Type B pancreatic cell (in vitro differentiated cells): ENCODE measurements around the gene RANGRF. TPM values are rescaled to one million over a fixed set of nuclear protein-coding genes. Genes with fewer than 3 reads are reported as not detected.

Experiments used
- DNase-seq: peaks from one replicate; pipeline ENCODE4 v3.0.0; 2021; ENCODE audit warnings: mixed read lengths; ENCODE audit not compliant: unreplicated experiment; ENCODE audit errors: extremely low spot score
- H3K27ac Mint-ChIP-seq: 2 replicates; pipeline ENCODE4 v1.8.0; 2021; ENCODE audit warnings: mild to moderate bottlenecking, mixed read lengths
- H3K27me3 Mint-ChIP-seq: 2 replicates; pipeline ENCODE4 v1.8.0; 2021; ENCODE audit warnings: mixed read lengths
- H3K36me3 Mint-ChIP-seq: 2 replicates; pipeline ENCODE4 v1.8.0; 2021; ENCODE audit warnings: mixed read lengths
- H3K4me1 Mint-ChIP-seq: one replicate; pipeline ENCODE4 v1.8.0; 2021; ENCODE audit warnings: mixed read lengths; ENCODE audit not compliant: unreplicated experiment
- H3K4me3 Mint-ChIP-seq: 2 replicates; pipeline ENCODE4 v1.8.0; 2021; ENCODE audit warnings: mild to moderate bottlenecking, mixed read lengths
- H3K9me3 Mint-ChIP-seq: 2 replicates; pipeline ENCODE4 v1.8.0; 2021; ENCODE audit warnings: mixed read lengths
- total RNA-seq: library from RNA; stranded (reverse); gene quantifications from 2 replicates; pipeline ENCODE4 v1.2.1, GENCODE V29; 2021; ENCODE audit warnings: low replicate concordance
- TF ChIP-seq, protein P1 (sequence below): fragments of 200-600 bp; sonication (generic); conservative IDR thresholded peaks from 2 replicates; pipeline ENCODE4 v1.5.0; 2021; ENCODE audit warnings: antibody characterized with exemption, mild to moderate bottlenecking

The RANGRF gene
- total RNA-seq, 1 donor from 2014 or later, result 30.9 TPM

- TF ChIP-seq, protein P1, sequence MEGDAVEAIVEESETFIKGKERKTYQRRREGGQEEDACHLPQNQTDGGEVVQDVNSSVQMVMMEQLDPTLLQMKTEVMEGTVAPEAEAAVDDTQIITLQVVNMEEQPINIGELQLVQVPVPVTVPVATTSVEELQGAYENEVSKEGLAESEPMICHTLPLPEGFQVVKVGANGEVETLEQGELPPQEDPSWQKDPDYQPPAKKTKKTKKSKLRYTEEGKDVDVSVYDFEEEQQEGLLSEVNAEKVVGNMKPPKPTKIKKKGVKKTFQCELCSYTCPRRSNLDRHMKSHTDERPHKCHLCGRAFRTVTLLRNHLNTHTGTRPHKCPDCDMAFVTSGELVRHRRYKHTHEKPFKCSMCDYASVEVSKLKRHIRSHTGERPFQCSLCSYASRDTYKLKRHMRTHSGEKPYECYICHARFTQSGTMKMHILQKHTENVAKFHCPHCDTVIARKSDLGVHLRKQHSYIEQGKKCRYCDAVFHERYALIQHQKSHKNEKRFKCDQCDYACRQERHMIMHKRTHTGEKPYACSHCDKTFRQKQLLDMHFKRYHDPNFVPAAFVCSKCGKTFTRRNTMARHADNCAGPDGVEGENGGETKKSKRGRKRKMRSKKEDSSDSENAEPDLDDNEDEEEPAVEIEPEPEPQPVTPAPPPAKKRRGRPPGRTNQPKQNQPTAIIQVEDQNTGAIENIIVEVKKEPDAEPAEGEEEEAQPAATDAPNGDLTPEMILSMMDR, result peak; percentile 14
- no peaks in the 10 kb centered on the region for H3K9me3 Mint-ChIP-seq
- no peak for DNase-seq
- H3K4me3 Mint-ChIP-seq, result no peak overlapping the region
- no peaks in the 10 kb centered on the region for H3K27me3 Mint-ChIP-seq
- no peak overlapping the region for H3K27ac Mint-ChIP-seq
- peaks cover 3% of the 10 kb centered on the region for H3K36me3 Mint-ChIP-seq
- H3K4me1 Mint-ChIP-seq, result peaks cover 10% of the 10 kb centered on the region
Measured at GRCh38 chr17:8253801-8254200, 34.7 kb upstream of the RANGRF start.

- TF ChIP-seq, protein P1, result no peak
- H3K36me3 Mint-ChIP-seq, result peaks cover 3% of the 10 kb centered on the region
- no peak overlapping the region for H3K4me3 Mint-ChIP-seq
- H3K9me3 Mint-ChIP-seq, result no peaks in the 10 kb centered on the region
- H3K27me3 Mint-ChIP-seq, result no peaks in the 10 kb centered on the region
- H3K4me1 Mint-ChIP-seq, result peaks cover 9% of the 10 kb centered on the region
- no peak for DNase-seq
- H3K27ac Mint-ChIP-seq, result no peak overlapping the region
Measured at GRCh38 chr17:8254881-8255280, 33.6 kb upstream of the RANGRF start.

DNA sequence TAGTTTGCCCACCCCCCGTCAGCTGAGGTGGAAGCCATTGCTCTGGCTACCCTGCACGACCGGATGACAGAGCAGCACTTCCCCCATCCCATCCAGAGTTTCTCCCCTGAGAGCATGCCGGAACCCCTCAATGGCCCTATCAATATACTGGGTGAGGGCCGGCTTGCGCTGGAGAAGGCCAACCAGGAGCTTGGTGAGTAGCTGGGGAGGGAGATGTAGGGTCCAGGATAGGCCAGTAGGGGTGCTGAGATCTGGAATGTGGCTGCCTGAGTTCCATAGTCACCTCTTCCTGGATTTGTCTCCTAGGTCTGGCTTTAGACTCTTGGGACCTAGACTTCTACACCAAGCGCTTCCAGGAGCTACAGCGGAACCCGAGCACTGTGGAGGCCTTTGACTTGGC is 33.0 kb upstream of the RANGRF start:
- H3K4me3 Mint-ChIP-seq, result no peak overlapping the region
- DNase-seq, result no peak
- H3K36me3 Mint-ChIP-seq, result peaks cover 3% of the 10 kb centered on the region
- H3K27me3 Mint-ChIP-seq, result no peaks in the 10 kb centered on the region
- H3K9me3 Mint-ChIP-seq, result no peaks in the 10 kb centered on the region
- TF ChIP-seq, protein P1, result no peak
- no peak overlapping the region for H3K27ac Mint-ChIP-seq
- H3K4me1 Mint-ChIP-seq, result peaks cover 3% of the 10 kb centered on the region

DNA sequence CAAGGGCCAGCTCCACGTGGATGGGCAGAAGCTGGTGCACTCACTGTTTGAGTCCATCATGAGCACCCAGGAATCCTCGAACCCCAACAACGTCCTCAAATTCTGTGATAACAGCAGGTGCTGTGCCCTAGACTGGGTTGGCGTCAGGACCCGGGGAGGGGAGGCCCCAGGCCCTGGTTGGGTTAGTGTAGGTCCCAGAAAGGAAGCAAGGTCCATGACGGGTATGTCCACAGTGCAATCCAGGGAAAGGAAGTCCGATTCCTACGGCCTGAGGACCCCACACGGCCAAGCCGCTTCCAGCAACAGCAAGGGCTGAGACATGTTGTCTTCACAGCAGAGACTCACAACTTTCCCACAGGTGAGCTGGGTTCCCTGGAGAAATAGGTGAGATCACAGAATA is 32.2 kb upstream of the RANGRF start:
- no peak for DNase-seq
- Mint-ChIP-seq H3K27me3 (no peaks in the 10 kb centered on the region), H3K27ac (no peak overlapping the region), H3K36me3 (peaks cover 7% of the 10 kb centered on the region), H3K4me1 (no peaks in the 10 kb centered on the region), H3K4me3 (no peak overlapping the region), H3K9me3 (no peaks in the 10 kb centered on the region)
- TF ChIP-seq, protein P1, result no peak

GRCh38 chr17:8256691-8257090 is 31.8 kb upstream of the RANGRF start:
- Mint-ChIP-seq H3K27ac (no peak overlapping the region), H3K36me3 (peaks cover 7% of the 10 kb centered on the region), H3K4me1 (no peaks in the 10 kb centered on the region), H3K9me3 (no peaks in the 10 kb centered on the region), H3K27me3 (no peaks in the 10 kb centered on the region), H3K4me3 (no peak overlapping the region)
- TF ChIP-seq, protein P1, result no peak
- no peak for DNase-seq

DNA sequence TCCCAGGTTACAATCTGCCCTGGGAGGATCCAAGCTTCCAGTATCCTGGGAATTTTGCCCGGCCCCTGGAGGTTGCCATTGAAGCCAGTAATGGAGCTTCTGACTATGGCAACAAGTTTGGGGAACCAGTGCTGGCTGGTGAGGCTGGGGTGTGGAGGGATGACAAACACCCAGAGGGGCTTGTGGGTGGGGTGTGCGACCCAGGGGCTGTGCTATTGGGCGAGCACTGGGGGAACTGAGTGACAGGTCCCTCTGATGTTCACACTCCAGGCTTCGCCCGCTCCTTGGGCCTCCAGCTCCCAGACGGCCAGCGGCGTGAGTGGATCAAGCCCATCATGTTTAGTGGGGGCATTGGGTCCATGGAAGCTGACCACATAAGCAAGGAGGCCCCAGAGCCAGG is 30.7 kb upstream of the RANGRF start:
- Mint-ChIP-seq H3K9me3 (no peaks in the 10 kb centered on the region), H3K27ac (no peak overlapping the region), H3K4me3 (no peak overlapping the region), H3K27me3 (no peaks in the 10 kb centered on the region), H3K4me1 (no peaks in the 10 kb centered on the region), H3K36me3 (peaks cover 8% of the 10 kb centered on the region)
- TF ChIP-seq, protein P1, result no peak
- no peak for DNase-seq
